Measurements from ENCODE around the gene JAKMIP1.
A peak's percentile ranks its signal among the peaks of the same experiment; 100 is the strongest.
"Not testable (repeated sequence)": the region's sequence is repeated elsewhere in the genome, so short reads cannot be mapped to it uniquely, and the experiment has no call there.

The JAKMIP1 gene

DNA sequence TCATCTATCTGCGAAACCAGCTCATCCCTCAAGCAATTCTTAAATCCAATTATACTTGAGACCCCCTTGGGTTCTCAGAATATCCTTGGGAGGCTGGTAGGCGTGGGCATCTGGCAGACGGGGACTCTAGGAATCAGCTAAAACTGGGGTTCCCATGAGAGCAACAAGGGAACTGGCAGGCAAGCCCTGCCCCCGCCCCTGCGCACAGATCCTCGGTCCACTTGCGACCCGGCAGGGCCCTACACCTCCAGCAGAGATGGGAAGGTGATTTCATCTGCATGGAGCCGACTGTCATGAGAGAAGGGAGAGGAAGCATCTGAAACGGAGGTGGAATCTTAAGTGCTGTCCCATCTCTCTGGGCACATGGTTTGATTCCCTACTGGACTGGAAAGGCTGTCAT, 172.2 kb downstream of the JAKMIP1 start:
- DNase-seq = no peak

DNA sequence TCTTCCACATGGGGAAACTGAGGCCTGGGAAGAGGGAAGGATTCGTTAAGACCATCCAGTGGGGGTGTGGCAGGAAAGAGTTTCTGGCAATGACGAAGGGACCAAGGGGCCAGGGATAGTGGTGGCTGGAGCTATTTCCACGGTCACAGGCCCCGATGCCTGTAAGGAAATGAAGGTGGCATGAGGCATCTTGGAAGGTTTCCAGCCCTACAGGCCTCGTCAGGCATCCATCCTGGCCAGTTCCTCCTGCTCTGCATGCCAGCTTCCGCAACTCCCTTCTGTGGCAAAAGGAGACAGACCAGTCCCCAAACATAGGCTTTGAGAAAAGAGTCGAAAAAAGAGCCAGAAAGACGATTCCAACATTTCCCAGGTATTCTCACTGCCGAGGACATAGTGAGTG, 173.0 kb downstream of the JAKMIP1 start:
- no peak for DNase-seq

DNA sequence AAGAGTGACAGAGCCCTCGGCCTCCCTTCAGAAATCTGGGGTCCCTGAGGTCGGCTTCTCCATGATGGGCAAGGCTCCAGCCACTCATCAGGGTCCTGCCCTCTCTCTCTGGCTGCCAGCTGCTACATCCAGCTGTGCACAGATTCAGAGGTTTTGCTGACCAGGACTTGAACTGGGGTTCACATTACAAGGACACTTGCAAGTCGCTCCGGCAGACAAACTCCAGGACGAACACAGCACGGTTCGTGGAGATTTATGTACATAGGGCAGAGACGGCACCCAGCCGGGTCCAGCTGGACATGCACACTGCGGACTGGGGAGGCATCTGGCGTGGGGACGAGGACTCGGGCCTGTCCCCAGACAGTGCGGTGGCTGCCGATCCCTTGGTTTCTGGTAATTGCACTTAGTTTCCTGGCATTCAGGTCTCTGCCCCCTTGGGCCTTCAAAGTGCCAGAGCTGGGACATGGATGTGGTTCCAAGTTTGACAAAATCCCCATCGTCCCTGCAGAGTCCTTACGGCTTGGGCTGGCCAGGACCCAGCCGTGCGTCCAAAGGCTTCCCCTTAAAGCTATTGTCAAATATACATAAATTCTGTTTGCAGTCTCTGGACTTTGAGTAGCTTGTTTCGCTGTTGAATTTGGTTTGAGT, 175.9 kb downstream of the JAKMIP1 start:
- no peak for DNase-seq

DNA sequence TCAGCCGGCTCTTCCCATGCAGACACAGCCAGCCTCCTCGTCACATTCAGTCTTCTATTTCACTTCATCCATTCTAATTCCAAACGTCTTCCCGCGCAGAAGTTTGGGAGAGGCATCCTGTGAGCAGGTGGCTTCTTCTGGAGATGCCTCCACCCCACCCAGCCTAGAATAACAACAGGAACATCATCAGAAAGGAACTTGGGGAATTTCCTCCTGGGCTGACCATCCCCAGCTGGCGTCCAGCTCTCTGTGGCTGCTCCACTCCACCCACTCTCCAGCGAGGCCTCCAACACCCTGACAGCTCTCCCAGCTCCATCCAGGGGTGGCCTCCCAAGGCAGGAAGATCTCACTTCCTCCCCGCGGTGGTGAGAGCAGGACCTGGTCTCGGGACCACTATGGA, 176.6 kb downstream of the JAKMIP1 start:
- DNase-seq = no peak

DNA sequence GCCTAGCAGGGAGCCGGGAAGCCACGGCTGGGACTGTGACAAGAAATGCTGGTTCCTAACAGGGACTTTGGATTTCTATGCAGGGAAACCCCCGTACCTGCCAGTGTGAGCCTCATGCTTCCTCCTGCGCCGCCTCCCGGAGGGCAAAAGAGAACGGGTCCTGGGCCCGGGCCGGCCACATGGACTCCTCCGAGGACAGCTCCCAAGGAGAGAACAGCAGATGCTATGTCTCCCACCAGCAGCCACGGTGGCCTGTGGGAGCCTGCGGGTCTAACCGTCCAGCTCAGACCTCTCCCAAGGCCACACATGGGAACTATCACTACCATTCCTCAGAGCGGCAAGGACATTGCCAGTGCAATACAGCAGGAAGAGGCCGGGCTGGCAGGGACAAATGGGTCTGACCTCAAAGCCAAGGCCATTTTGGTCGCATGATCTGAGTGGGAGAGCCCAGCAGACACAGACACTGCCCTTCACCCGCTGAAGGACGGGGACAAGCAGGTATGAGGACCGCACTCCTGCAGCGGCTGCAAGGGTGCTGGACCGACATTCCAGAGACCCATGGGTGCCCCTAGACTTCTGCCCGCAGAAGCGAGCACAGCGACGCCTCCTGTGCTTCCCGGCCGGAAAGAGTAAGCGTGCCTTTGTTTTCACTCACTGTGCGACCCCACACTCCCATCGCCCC, 177.6 kb downstream of the JAKMIP1 start:
- no peak for DNase-seq

DNA sequence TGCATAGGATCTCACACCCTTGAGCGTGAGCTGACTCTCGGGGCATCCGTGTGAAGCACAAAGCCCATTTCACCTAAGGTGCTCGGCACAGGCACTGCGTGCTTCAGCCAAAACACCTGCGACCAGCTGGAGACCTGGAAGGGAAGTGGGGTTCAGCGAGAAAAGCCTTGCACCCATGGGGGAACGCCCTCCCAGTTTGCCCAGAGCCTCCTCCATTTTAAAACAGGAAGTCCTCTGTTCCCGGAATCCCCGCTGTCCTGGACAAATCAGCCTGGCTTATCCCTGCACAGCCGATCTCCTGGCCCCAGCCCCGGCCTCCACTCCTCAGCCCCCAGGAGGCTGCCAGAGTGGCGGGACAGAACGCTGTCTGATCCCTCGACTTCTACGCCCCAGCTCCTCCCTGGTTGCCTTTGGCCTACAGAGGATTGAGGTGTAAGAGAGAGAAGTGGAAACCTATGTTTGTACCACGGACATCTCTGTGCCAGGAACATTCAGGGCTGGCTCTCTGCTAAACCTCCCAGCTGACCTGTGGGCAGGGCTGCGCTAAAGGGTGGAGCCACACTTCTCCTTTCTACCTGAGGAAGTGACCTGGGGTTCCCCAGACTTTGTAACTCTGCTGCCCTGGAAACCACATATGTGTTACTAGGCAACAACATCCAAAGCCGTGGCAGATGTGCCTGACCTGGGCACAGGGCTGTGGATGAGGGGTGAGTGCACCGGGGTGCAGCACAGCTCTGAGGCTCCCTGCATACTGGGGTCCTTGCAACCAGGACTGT, 178.3 kb downstream of the JAKMIP1 start:
- peak; percentile 46 for DNase-seq

DNA sequence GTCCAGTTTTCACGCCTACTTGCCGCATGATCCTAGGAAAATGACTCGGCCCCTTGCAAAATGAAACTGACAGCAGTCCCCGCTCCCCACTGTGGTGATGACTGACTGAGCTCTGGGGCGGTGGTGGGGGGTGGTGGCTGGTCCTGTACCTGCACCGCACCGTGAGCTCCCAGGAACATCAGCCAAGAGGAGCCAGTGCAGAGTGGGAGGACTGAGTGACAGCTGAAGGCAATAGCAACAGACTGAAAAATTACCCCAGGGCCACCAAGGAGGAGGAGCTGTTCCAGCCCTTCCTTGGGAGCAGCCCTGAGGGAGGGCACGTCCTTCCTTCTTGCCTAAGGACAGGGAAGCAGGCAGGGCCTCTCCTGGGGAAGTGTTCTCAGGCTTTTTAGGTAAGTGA, 179.7 kb downstream of the JAKMIP1 start:
- no peak for DNase-seq

DNA sequence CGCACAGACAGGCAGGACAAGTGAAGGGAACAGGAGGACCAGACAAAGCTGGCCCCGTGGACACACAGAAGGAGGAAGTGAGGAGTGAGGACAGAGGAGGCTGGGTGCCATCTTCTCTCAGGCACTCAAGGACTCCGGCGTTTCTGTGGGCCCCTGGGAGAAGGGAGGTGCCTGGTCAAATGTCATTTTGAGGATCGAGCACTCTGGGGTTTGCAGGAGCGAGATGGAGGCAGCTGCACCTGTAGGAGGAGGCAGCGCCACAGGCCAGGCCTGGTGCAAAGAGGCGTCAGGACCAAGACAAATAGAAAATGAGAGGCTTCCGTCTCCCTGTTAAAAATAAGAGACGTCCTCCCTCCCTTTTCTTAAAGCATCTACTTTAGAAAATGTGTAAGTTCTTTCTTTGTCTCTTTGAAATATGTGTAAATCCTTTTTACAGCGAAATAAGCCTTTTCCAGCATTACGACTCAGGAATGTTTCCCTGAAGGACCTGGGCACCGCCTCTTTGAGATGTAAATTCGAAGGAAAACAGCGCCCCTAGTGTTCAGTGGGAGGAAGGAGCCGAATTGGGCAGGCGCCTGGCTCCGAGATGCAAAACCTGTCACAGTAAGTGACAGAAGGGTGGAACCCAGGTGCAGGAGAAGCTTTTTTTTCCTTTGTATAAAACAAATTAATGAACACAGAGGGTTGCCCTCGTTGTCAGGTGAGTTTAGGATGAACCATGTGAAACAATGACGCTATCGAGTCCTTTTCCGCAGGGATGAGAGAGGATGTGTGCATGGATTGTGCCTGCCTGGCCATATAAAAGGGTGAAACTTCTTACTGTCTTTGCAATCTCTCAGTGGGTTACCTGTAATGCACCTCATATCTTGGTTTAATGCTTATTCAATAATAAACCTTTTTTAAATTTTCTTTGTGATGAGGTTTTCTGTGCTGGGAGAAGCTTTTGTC, 180.8 kb downstream of the JAKMIP1 start:
- DNase-seq = peak; percentile 88

DNA sequence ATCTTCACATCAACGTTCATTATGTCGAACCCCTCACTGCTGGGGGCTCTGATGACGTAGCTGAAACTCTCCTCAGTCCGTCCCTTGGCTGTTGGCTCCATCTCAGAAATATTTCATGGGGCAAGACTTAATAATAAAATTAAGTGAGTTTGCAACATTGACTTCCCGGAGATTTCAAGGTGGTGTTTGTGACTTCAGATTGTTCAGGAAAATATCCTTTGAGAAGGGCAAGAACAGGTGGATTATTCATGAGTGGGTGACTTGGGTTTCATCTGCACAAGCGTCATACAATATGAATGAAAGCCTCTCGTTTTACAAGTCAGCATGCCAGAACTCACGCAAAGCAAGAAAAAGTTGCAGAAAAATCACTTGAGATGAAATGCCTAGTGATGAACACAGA, 182.0 kb downstream of the JAKMIP1 start, which contains the start of gene C4orf50:
C4orf50 (minus strand) TSS at position 101 of the 400 bp plus-strand sequence.
- no peak for DNase-seq

DNA sequence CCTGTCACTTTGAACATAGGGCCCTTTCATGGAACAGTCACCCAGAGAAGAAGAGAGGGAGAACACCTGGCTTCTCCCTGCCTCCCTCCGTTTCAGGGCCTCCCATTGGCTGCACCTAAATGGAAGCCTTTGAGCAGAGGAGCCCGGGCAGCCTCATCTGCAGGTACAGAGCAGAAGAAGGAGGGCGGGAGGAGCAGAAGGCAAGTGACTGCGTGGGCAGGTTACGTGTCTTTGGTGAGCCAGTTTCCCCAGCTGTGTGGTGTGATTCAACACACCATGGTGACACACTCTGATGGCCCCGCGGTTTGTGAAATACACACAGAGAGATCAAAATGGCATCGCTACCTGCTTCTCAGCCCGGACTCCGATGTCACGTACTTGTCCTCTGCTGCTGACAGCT, 182.5 kb downstream of the JAKMIP1 start:
- peak; percentile 43 for DNase-seq

DNA sequence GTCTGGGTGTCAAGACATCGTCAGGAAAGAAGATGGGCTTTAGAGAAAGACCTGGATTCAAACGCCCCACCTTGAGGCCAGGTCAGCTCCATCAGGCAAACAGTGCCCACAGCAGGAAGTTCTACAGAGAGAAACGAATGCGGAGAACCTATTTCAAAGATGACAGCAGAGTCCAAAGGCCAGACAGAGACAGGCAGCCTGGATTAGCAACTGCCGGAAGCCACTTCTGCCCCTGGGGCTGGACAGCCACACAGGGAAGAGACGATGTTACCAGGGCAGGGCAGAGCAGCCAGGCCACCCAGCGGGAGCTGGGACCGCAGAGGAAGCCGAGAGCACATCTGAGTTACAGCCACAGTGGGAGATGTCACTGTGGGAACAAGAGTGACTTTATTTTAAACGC, 183.3 kb downstream of the JAKMIP1 start:
- DNase-seq = peak; percentile 94

DNA sequence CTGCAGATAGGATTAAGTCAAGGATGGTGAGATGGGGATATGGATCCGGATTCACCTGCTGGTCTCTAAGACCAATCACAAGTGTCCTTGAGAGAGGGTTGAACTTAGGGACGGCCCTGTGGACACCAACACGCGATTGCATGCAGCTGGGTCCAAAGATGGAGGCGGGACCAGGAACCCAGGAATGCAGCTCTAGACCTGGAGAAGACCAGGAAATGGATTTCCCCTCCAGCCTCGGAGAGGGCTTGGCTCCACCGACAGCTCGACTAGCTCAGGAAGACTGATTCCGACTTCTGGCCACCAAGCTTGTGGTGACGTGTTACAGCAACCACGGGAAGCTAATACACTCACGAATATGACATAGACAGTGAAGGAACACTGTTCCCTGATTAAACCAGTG, 186.8 kb downstream of the JAKMIP1 start:
- no peak for DNase-seq

DNA sequence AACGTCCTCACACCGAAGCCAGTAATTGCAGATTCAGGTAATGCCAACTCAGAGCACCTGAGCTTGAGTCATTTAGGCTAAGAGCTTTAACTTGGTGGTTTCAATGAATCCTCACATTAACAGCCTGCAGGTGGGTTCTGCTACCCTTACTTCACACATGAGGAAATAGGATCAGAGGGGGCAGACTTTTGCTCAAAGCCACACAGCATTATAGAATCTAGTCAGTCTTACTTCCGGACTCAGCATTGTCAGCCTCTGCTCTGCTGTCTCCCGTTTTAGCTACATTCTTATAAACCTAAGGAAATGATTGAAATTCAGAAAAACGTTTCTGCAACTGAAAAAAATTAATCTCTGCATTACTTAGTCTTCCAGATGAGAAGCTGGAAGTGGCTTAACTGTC, 188.1 kb downstream of the JAKMIP1 start:
- no peak for DNase-seq

DNA sequence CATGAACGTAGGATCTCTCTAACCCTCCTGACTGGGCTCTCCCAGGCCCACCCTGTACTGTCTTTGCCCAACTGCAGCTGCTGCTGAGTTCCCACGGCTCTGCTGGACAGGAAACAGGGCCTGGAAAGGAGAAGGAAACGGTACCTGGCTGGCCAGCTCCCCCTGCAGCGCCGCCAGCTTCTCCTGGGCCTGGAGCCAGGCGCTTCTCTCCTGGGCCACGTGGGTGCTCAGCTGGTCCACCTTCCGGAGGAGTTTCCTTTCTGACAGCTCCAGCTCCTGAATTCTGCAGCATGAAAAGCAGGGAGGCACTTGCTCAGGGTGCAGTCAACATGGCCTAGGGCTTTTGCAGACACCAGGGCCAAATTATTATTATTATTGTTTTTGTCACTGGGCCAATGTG, 188.7 kb downstream of the JAKMIP1 start:
- peak; percentile 96 for DNase-seq

DNA sequence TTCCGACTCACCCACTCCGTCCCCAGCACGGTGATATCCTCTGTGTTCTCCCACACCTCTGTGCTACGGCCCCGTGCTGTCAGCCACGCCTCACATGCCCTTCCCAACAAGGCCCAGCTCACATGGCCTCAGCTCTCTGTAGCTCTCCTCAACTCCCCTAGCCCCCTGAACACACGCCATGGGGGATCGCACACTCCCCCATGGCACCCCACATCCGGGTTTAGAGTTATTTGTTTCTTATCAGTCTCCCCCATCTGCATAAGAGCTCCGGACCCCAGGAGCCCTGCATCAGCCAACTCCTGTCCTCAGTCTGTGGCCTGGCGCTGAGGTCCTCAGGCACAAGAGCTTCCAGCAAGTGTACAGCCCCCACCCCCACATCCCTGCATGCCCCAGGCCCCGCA, 189.1 kb downstream of the JAKMIP1 start:
- no peak for DNase-seq

DNA sequence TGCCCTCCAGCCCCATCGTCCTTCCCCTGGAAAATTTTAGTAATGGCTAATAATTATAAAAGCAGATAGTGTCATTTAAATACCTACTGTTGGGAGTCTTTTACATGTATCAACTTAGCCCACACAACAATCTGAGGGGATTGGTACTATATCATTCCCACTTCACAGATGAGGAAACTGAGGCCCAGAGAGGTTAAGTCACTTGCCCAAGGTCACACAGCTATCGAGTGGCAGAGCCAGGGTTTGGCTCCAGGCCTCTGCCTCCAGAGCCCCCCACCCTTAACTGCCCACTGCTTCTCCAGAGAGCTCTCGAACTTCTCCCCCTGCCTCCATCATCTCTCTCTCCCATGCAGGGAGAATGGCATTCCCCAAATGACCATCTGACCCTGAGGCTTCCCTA, 189.6 kb downstream of the JAKMIP1 start:
- no peak for DNase-seq

DNA sequence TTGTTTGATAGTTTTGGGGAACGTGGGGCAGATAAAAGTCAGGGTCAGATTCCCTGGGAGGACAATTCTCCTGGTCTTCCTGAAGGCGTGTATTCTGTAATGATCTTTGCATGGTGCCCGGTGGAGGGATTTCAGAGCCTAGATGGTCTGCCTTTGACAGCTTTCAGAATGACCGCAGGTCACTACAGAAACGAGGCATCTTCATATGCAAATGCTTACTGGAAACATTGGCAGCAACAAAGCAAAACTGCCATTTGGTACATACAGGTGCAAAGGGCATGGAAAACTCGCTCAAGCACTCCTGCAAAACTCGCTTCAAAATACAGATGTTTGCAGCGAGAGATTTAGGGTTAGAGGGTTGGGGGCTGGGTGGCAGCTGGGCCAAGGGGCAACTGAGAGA, 190.9 kb downstream of the JAKMIP1 start:
- DNase-seq = peak; percentile 88

DNA sequence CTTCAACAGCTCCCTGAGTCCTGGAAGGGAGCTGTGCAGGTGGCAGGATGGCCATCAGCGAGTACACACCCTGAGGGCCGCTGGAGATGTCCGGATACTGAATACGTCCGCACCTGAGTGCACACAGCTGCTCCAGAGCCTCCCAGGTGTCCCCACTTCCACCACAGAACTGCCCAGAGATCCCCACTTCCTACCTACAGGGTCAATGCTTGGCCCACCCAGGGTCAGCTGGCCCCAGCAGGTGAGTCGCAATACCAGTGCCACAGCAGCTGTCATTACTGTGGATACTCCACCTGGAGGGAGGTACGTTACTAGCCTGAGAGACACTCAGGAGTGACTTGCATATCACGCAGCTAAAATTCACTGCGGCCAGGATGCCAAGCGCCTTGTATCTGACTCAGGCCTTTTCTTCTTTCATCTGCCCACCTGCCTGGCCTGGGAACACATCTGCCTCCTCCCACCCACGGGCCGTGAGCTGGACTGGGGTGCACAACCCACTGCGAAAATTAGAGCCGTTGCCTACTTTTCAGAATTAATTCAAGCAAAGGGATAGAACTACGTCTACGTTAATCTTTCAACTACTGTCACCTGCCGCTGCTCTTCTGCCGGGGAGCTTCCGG, 191.5 kb downstream of the JAKMIP1 start:
- DNase-seq = peak; percentile 97

DNA sequence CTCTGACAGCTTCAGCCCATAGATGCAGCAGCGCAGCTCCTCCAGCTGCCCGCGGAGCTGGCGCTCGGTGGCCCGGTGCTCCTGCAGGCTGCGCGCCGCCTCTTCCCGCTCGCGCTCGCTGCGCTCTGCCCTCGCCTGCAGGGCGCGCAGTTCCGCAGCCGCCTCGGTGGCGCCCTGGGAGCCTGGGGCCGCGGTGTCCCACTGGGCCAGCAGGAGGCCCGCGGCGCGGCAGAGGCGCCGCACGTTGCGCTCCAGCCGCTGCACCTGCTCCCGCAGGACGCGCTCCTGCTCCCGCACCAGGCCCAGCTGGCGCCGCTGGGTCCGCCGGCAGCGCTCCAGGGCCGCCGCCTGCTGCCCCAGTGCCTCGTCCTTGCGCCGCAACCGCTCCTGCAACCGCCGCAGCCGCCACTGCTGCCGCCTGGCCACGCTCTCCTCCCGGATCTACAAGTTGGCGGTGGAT, 192.2 kb downstream of the JAKMIP1 start:
- peak; percentile 94 for DNase-seq

DNA sequence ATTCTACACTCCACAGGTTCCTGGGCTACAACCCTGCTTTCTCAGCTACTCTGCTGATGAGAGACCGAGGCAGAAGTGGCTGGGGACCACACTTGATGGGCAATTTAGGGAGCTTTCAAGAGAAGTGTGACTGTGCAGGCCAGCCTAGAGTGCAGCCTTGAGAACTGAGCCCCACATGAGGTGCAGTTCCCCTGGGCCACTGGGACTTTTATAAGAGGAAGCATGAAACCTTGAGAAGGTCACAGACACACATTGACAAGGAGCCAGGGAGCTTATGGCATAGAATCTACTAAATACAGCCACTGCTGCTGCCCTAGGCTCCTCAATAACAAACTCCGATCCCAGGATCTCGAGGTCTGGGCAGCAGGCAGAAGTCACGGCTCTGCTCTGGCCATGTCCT, 195.2 kb downstream of the JAKMIP1 start:
- DNase-seq = no peak

DNA sequence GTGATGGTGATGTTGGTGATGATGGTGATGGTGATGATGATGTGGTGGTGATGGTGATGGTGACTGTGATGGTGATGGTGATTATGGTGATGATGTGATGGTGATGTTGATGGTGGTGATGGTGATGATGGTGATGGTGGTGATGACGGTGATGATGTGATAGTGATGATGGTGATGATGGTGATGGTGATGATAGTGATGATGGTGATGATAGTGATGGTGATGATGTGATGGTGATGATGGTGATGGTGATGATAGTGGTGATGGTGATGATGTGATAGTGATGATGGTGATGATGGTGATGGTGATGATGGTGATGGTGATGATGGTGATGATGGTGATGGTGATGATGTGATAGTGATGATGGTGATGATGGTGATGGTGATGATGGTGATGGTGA, 196.9 kb downstream of the JAKMIP1 start:
- DNase-seq = not testable (repeated sequence)

DNA sequence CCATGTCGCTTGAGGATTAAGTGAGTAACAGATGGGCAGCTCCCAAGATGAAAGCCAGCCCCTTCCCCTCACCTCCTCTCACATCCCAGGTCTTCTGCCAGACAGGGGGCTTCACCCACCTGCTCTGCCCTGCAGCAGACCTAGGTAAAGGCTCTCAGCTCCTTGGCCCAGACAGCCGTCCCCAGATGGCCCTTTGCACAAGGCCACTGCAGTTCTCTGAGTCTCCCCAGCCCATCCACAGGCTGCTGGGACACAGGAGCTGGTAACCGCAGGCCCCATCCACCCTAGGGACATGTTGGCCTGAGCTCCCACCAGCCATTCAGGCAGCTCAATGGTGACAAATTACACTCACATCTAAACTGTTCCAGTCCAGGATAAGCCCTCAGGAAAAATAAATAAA, 197.4 kb downstream of the JAKMIP1 start:
- no peak for DNase-seq
